HUDEP-2 (cell line): Measurements from ENCODE around the gene CERS5.

Experiments
- DNase-seq, 76 experiments: peaks; one replicate each; lab custom pipeline; 2025; ENCODE audit not compliant: unreplicated experiment in 76 of 76; lab: John Stamatoyannopoulos, UW

Gene CERS5

GRCh38 chr12:50082644-50083043 lies 84.5 kb downstream of the CERS5 start:
- DNase-seq, result no peak

DNA sequence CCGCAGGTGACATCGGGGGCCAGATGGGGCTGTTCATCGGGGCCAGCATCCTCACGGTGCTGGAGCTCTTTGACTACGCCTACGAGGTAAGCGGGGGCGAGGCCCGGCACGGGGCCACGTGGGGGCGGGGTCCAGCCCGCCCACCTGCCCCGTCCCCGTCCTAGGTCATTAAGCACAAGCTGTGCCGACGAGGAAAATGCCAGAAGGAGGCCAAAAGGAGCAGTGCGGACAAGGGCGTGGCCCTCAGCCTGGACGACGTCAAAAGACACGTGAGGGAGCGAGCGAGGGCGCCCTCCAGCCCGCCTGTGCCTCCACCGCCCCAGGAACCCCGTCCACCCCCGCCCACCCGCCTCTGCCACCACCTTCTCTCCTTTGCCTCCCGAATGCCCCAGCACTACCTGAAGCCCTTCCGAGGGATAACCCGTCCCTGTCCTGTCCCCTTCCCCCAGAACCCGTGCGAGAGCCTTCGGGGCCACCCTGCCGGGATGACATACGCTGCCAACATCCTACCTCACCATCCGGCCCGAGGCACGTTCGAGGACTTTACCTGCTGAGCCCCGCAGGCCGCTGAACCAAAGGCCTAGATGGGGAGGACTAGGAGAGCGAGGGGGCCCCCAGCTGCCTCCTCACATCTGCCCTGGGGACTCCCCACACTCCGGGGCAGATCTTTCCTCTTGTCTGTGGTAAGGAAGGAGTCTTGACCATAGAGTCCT lies 85.9 kb downstream of the CERS5 start:
- DNase-seq, result no peak

- no peak for DNase-seq
Measured at GRCh38 chr12:50079771-50080170, 87.4 kb downstream of the CERS5 start.
